Muscle of arm (tissue), 12 donors: Measurements from ENCODE around the gene PDCD5. TPM values are rescaled to one million over a fixed set of nuclear protein-coding genes. Genes with fewer than 3 reads are reported as not detected.
"Not testable (repeated sequence)": the region's sequence is repeated elsewhere in the genome, so short reads cannot be mapped to it uniquely, and the experiment has no call there.

Experiments used
- DNase-seq: peaks from one replicate; pipeline ENCODE4 v3.0.0-alpha.2; 2013
- polyA plus RNA-seq, 12 donors: library from polyadenylated mRNA; unstranded; fragments of 120-200 nt; gene quantifications; one replicate each; pipeline ENCODE4 v1.2.1, GENCODE V29; 2013; ENCODE audit not compliant: insufficient read length in 12 of 12

Gene PDCD5
- polyA plus RNA-seq, 12 donors = 117 to 147 (median 126) TPM; not detected in 1

- DNase-seq = not testable (repeated sequence)
Observed at GRCh38 chr19:32571471-32572075, 9.4 kb upstream of the PDCD5 start.

- not testable (repeated sequence) for DNase-seq
Observed at GRCh38 chr19:32572700-32573491, 8.1 kb upstream of the PDCD5 start.

- DNase-seq = no peak
Observed at GRCh38 chr19:32573492-32573794, 7.5 kb upstream of the PDCD5 start.

- no peak for DNase-seq
Observed at GRCh38 chr19:32576790-32577189, 4.2 kb upstream of the PDCD5 start.

GRCh38 chr19:32580353-32580900 is 563 bp upstream of the PDCD5 start:
- no peak for DNase-seq

- peak; percentile 16 for DNase-seq
Observed at GRCh38 chr19:32581705-32582179, 752 bp downstream of the PDCD5 start.

- not testable (repeated sequence) for DNase-seq
Observed at GRCh38 chr19:32587747-32588504, 6.9 kb downstream of the PDCD5 start.

- no peak for DNase-seq
Observed at GRCh38 chr19:32594021-32594420, 13.0 kb downstream of the PDCD5 start.

- DNase-seq = no peak
Observed at GRCh38 chr19:32595491-32595890, 14.5 kb downstream of the PDCD5 start.

GRCh38 chr19:32598022-32598421 is 17.0 kb downstream of the PDCD5 start:
- no peak for DNase-seq

GRCh38 chr19:32599258-32599657 is 18.3 kb downstream of the PDCD5 start:
- DNase-seq = no peak

GRCh38 chr19:32599736-32600157 is 18.8 kb downstream of the PDCD5 start:
- peak; percentile 43 for DNase-seq

- no peak for DNase-seq
Observed at GRCh38 chr19:32603961-32604360, 23.0 kb downstream of the PDCD5 start.

- DNase-seq = no peak
Observed at GRCh38 chr19:32605544-32605943, 24.6 kb downstream of the PDCD5 start.

GRCh38 chr19:32606289-32606688 is 25.3 kb downstream of the PDCD5 start:
- DNase-seq = no peak

- DNase-seq = no peak
Observed at GRCh38 chr19:32607479-32607878, 26.5 kb downstream of the PDCD5 start.

GRCh38 chr19:32611161-32611560 is 30.2 kb downstream of the PDCD5 start:
- DNase-seq = no peak

- DNase-seq = no peak
Observed at GRCh38 chr19:32613008-32613407, 32.0 kb downstream of the PDCD5 start.

GRCh38 chr19:32614916-32615315 is 33.9 kb downstream of the PDCD5 start:
- DNase-seq = no peak

- no peak for DNase-seq
Observed at GRCh38 chr19:32615569-32615968, 34.6 kb downstream of the PDCD5 start.

GRCh38 chr19:32619051-32619685 is 38.2 kb downstream of the PDCD5 start:
- DNase-seq = no peak

- no peak for DNase-seq
Observed at GRCh38 chr19:32622002-32622401, 41.0 kb downstream of the PDCD5 start.
